Caco-2 (cell line): ENCODE results near the gene ATP2B3. TPM values are rescaled to one million over a fixed set of nuclear protein-coding genes. Genes with fewer than 3 reads are reported as not detected.

Experiments used
- Bru-seq: library from RNA; stranded (reverse); fragments of 400-500 nt; gene quantifications from one replicate; lab custom pipeline; 2021; lab: Mats Ljungman, UMichigan
- BruChase-seq, 2 experiments: library from RNA; stranded (reverse); fragments of 400-500 nt; gene quantifications; one replicate each; lab custom pipeline; 2021; lab: Mats Ljungman, UMichigan
- BruUV-seq: library from RNA; stranded (reverse); fragments of 400-500 nt; replicated peaks from 2 replicates; lab custom pipeline; 2021; lab: Mats Ljungman, UMichigan
- CTCF ChIA-PET: fragments of 300-600 bp; sonication (Branson Sonifier 250); formaldehyde crosslinking; loops from one replicate; lab custom pipeline; 2022; ENCODE audit warnings: antibody characterized with exemption; lab: Charles Lee
- POLR2A ChIA-PET: fragments of 300-600 bp; sonication (Branson Sonifier 250); formaldehyde crosslinking; loops from one replicate; lab custom pipeline; 2022; ENCODE audit warnings: antibody characterized with exemption; lab: Charles Lee
- DNase-seq, 2 experiments: peaks; one replicate each; pipeline versions ENCODE4 v3.0.0 to v3.0.0-alpha.2; 2020 to 2022
- H3K27me3 ChIP-seq: replicated peaks from 2 replicates; pipeline ENCODE4 v1.6.0; 2011; ENCODE audit warnings: low read length; ENCODE audit not compliant: control insufficient read depth, insufficient read depth
- H3K36me3 ChIP-seq: 2 replicates; pipeline ENCODE4 v1.5.1; 2011; ENCODE audit warnings: low read length; ENCODE audit not compliant: control insufficient read depth, insufficient read depth
- H3K4me1 ChIP-seq: fragments of 250-450 bp; sonication (Bioruptor Pico); 2 replicates; pipeline ENCODE4 v1.5.1; 2020; ENCODE audit warnings: mild to moderate bottlenecking
- H3K4me3 ChIP-seq: 2 replicates; pipeline ENCODE4 v1.5.1; 2011; ENCODE audit warnings: low read depth, mild to moderate bottlenecking, control low read depth, low read length
- H3K9me3 ChIP-seq: fragments of 250-450 bp; sonication (Bioruptor Pico); 2 replicates; pipeline ENCODE4 v1.5.1; 2020; ENCODE audit warnings: mild to moderate bottlenecking, moderate library complexity
- H3K27ac Mint-ChIP-seq: one replicate; pipeline ENCODE4 v1.8.0; 2022; ENCODE audit warnings: mixed read lengths; ENCODE audit not compliant: unreplicated experiment
- H3K27me3 Mint-ChIP-seq: one replicate; pipeline ENCODE4 v1.8.0; 2022; ENCODE audit warnings: mixed read lengths; ENCODE audit not compliant: insufficient read depth, unreplicated experiment
- H3K36me3 Mint-ChIP-seq: one replicate; pipeline ENCODE4 v1.8.0; 2022; ENCODE audit warnings: mild to moderate bottlenecking, mixed read lengths; ENCODE audit not compliant: insufficient read depth, unreplicated experiment
- H3K4me1 Mint-ChIP-seq: one replicate; pipeline ENCODE4 v1.8.0; 2022; ENCODE audit warnings: low read depth, mixed read lengths; ENCODE audit not compliant: unreplicated experiment
- H3K4me3 Mint-ChIP-seq: one replicate; pipeline ENCODE4 v1.8.0; 2022; ENCODE audit warnings: mild to moderate bottlenecking, moderate library complexity, mixed read lengths; ENCODE audit not compliant: unreplicated experiment
- H3K9me3 Mint-ChIP-seq: one replicate; pipeline ENCODE4 v1.8.0; 2022; ENCODE audit warnings: mixed read lengths; ENCODE audit not compliant: unreplicated experiment
- CTCF ChIP-seq, 2 experiments: fragments of 200-600 bp in 1 of 2; IDR thresholded peaks; 1 replicate in 1 of 2; 2 replicates in 1 of 2; pipeline versions ENCODE4 v1.5.1 to v1.8.0; 2011 to 2022; ENCODE audit warnings: antibody characterized with exemption in 1 of 2, control low read depth in 1 of 2, inconsistent platforms in 1 of 2, low read depth in 1 of 2, low read length in 1 of 2, mild to moderate bottlenecking in 1 of 2, moderate library complexity in 1 of 2; ENCODE audit not compliant: insufficient read depth in 1 of 2, severe bottlenecking in 1 of 2, unreplicated experiment in 1 of 2
- intact Hi-C: fragments of 100-400 bp; cut with micrococcal nuclease; formaldehyde crosslinking; loops from one replicate; pipeline ENCODE4 v1.10.0; 2022; ENCODE audit not compliant: unreplicated experiment
- long read RNA-seq: library from polyadenylated mRNA; stranded (forward); transcript quantifications from one replicate; pipeline ENCODE4 v2.0.0, GENCODE V29; 2022
- total RNA-seq: library from RNA; stranded (reverse); gene quantifications from 2 replicates; pipeline ENCODE4 v1.2.3, GENCODE V29; 2022

The ATP2B3 gene
- total RNA-seq = not detected in 2 replicates
- Bru-seq, nascent RNA = percentile 7 among the genes with signal in this experiment
- percentile 10 among the genes with signal in this experiment for BruChase-seq, experiment 1, labeled RNA remaining after a 2-hour chase
- BruChase-seq, experiment 2, labeled RNA remaining after a 6-hour chase = percentile 15 among the genes with signal in this experiment
- long read RNA-seq = 0 reads

DNA sequence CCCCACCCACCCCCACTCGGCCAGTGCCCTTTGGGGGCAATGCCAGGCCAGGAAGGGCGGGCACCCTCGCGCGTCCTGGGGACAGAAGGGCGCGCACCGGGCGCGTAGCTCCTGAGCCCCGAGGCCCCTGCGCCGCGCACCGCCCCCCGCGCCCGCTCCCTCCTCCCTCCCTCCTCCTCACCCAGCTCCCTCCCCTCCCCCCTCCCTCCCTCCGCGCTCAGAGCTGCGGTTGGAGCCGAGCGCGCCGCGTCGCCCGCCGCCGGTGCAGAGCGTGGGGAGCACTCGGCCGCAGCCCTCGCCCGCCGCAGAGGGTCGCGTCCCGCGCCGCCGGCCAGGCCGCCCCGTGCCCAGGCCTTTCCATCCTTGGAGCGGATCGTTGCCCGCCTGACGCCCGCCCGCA lies at the start of gene ATP2B3:
Gene ATP2B3, plus strand, starts transcription at position 220 of the 400 bp plus-strand sequence. CDS start 18,606 bp downstream, outside the sequence.
- TF ChIP-seq CTCF (IDR thresholded peaks at IDR 0.05; ENCODE audit: insufficient read depth in 1 of 2, low read depth in 1 of 2, low read length in 1 of 2, severe bottlenecking in 1 of 2, unreplicated experiment in 1 of 2) = no peak
- Mint-ChIP-seq H3K4me1 (no peaks in the 10 kb centered on the region), H3K27me3 (no peaks in the 10 kb centered on the region), H3K4me3 (no peak within 1 kb of the TSS), H3K9me3 (no peaks in the 10 kb centered on the region), H3K27ac (no peak within 1 kb of the TSS), H3K36me3 (no peaks in the 10 kb centered on the region)
- no peak within 1 kb of the TSS for H3K4me3 ChIP-seq
- no peaks in the 10 kb centered on the region for H3K4me1 ChIP-seq
- H3K36me3 ChIP-seq = no peaks in the 10 kb centered on the region
- intact Hi-C loops = no loop called here
- BruUV-seq = no TSS peak
- CTCF ChIA-PET = no interaction called here
- no peak for DNase-seq
- no peaks in the 10 kb centered on the region for H3K27me3 ChIP-seq
- POLR2A ChIA-PET = no interaction called here
- H3K9me3 ChIP-seq = no peaks in the 10 kb centered on the region

GRCh38 chrX:153468008-153468580 lies 49.3 kb upstream of the ATP2B3 start:
- Mint-ChIP-seq H3K9me3 (no peaks in the 10 kb centered on the region), H3K4me3 (peak overlapping the region; percentile 15), H3K36me3 (peaks cover 5% of the 10 kb centered on the region), H3K27ac (no peak overlapping the region), H3K27me3 (no peaks in the 10 kb centered on the region), H3K4me1 (no peaks in the 10 kb centered on the region)
- POLR2A ChIA-PET = no interaction called here
- peaks cover 6% of the 10 kb centered on the region; the same call in 1 of the 2 replicates for H3K4me1 ChIP-seq
- H3K27me3 ChIP-seq = no peaks in the 10 kb centered on the region
- no peak for DNase-seq
- intact Hi-C loops = no loop called here
- TF ChIP-seq CTCF (IDR thresholded peaks at IDR 0.05; ENCODE audit: insufficient read depth in 1 of 2, low read depth in 1 of 2, low read length in 1 of 2, severe bottlenecking in 1 of 2, unreplicated experiment in 1 of 2) = no peak
- H3K4me3 ChIP-seq = no peak overlapping the region
- CTCF ChIA-PET = no interaction called here
- BruUV-seq = no TSS peak
- H3K9me3 ChIP-seq = no peaks in the 10 kb centered on the region
- H3K36me3 ChIP-seq = no peaks in the 10 kb centered on the region

DNA sequence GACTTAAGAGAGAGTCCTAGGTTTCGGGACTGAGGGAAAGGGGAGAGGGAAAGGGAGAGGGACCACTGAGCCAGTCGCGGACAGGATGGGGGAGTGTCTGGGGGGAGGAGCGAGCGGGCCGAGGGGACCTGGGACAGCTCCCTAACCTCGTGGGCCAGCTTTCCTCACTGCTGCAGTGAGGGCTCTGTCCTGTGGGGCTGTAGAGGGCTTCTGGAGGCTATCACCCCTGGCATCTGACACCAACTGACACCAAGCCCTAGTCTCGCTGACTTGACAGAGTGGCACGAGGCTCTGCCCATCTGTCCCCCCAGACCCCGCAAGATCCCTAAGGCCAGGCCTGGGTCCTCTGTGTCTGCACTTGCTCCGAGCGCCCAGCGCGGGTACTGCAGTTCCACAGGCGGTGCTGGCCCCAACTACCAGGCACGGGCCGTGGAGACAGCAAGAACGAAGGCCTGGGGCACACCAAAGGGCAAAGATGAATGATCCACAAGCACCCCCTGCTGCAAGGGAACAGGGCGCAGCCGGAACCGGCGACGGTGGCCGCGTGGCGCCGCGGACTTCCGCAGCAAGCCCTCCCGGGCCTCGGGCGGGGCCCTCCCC lies 47.5 kb upstream of the ATP2B3 start:
- Histone ChIP-seq H3K9me3 (no peaks in the 10 kb centered on the region), H3K4me1 (peaks cover 14% of the 10 kb centered on the region), H3K27me3 (no peaks in the 10 kb centered on the region), H3K4me3 (peak overlapping the region; percentile 54), H3K36me3 (no peaks in the 10 kb centered on the region)
- H3K27me3 Mint-ChIP-seq = no peaks in the 10 kb centered on the region
- H3K4me1 Mint-ChIP-seq = no peaks in the 10 kb centered on the region
- H3K36me3 Mint-ChIP-seq = peaks cover 5% of the 10 kb centered on the region
- ChIA-PET POLR2A (interaction anchor here (1.0 kb wide), 1 partner anchor 21 kb away, joined by 6 read pairs; no protein-coding TSS in a partner anchor), CTCF (interaction anchor here (0.6 to 2.0 kb wide), 10 partner anchors 9 to 1649 kb away, joined by 3 to 16 read pairs (median 4); partner anchors contain the start of gene BGN)
- peak in 1 of 2 experiments; percentile 36 for DNase-seq
- intact Hi-C loops = loop anchor here (1.0 to 5.0 kb wide), 5 partner anchors 25 to 529 kb away; no protein-coding TSS in a partner anchor
- no peak for TF ChIP-seq CTCF (IDR thresholded peaks at IDR 0.05; ENCODE audit: insufficient read depth in 1 of 2, low read depth in 1 of 2, low read length in 1 of 2, severe bottlenecking in 1 of 2, unreplicated experiment in 1 of 2)
- no peak overlapping the region for H3K27ac Mint-ChIP-seq
- BruUV-seq = TSS peak; percentile 53
- no peaks in the 10 kb centered on the region for H3K9me3 Mint-ChIP-seq
- H3K4me3 Mint-ChIP-seq = peak overlapping the region; percentile 75
